SK-N-SH (cell line): ENCODE data around the gene DPAGT1. TPM values are rescaled to one million over a fixed set of nuclear protein-coding genes. Genes with fewer than 3 reads are reported as not detected.

Source experiments
- CTCF ChIA-PET: fragments of 300-600, 350-600 bp; formaldehyde crosslinking; extraction: SDS; loops from one replicate; lab custom pipeline; 2021; lab: Yijun Ruan, JAX
- POLR2A ChIA-PET: fragments of 350-600 bp; sonication (Branson Sonifier 250); formaldehyde crosslinking; extraction: SDS; loops from one replicate; lab custom pipeline; 2020; ENCODE audit warnings: antibody characterized with exemption, inconsistent platforms; lab: Yijun Ruan, JAX
- DNase-seq: peaks from one replicate; pipeline ENCODE4 v3.0.0; 2012
- H2AFZ ChIP-seq: fragments of 200-600 bp; sonication (generic); 2 replicates; pipeline ENCODE4 v1.8.1; 2016; ENCODE audit warnings: antibody characterized with exemption, mild to moderate bottlenecking, low read depth
- H3F3A ChIP-seq: fragments of 200-600 bp; sonication (generic); replicated peaks from 2 replicates; pipeline ENCODE3; 2016; ENCODE audit warnings: antibody characterized with exemption, mild to moderate bottlenecking; ENCODE audit not compliant: insufficient read depth
- H3K27ac ChIP-seq, 2 experiments: fragments of 200-500 bp in 1 of 2; fragments of 200-600 bp in 1 of 2; sonication (Bioruptor generic) in 1 of 2; sonication (generic), shearing (Covaris generic) in 1 of 2; 2 replicates each; pipeline versions ENCODE4 v1.5.1 to v1.6.1; 2014 to 2016; ENCODE audit warnings: low read depth in 2 of 2, inconsistent platforms in 1 of 2, low read length in 1 of 2, mild to moderate bottlenecking in 1 of 2, mixed read lengths in 1 of 2
- H3K27me3 ChIP-seq: fragments of 200-600 bp; sonication (generic), shearing (Covaris generic); 2 replicates; pipeline ENCODE4 v1.6.1; 2016; ENCODE audit warnings: mixed run types; ENCODE audit not compliant: insufficient read depth
- H3K36me3 ChIP-seq, 2 experiments: fragments of 200-500 bp in 1 of 2; fragments of 200-600 bp in 1 of 2; sonication (Bioruptor generic) in 1 of 2; sonication (generic) in 1 of 2; replicated peaks in 1 of 2; 2 replicates each; pipeline versions ENCODE3 to v1.5.1; 2014 to 2016; ENCODE audit warnings: low read length in 1 of 2, mild to moderate bottlenecking in 1 of 2; ENCODE audit not compliant: insufficient read depth in 2 of 2, control insufficient read depth in 1 of 2
- H3K4me1 ChIP-seq, 2 experiments: fragments of 200-500 bp in 1 of 2; fragments of 200-600 bp in 1 of 2; sonication (Bioruptor generic) in 1 of 2; sonication (generic), shearing (Covaris generic) in 1 of 2; 2 replicates each; pipeline versions ENCODE4 v1.5.1 to v1.6.1; 2014 to 2016; ENCODE audit warnings: low read depth in 1 of 2, low read length in 1 of 2, mixed run types in 1 of 2; ENCODE audit not compliant: insufficient read depth in 2 of 2, control insufficient read depth in 1 of 2
- H3K4me2 ChIP-seq: fragments of 200-600 bp; sonication (generic), shearing (Covaris generic); 2 replicates; pipeline ENCODE4 v1.6.1; 2017; ENCODE audit warnings: mixed run types
- H3K4me3 ChIP-seq, 2 experiments: fragments of 200-500 bp in 1 of 2; fragments of 200-600 bp in 1 of 2; sonication (Bioruptor generic) in 1 of 2; sonication (generic), shearing (Covaris generic) in 1 of 2; 2 replicates each; pipeline versions ENCODE4 v1.5.1 to v1.8.1; 2014 to 2016; ENCODE audit warnings: low read depth in 2 of 2, inconsistent platforms in 1 of 2, low read length in 1 of 2, mild to moderate bottlenecking in 1 of 2, mixed read lengths in 1 of 2, moderate library complexity in 1 of 2
- H3K79me2 ChIP-seq: fragments of 200-600 bp; sonication (generic); 2 replicates; pipeline ENCODE4 v1.8.1; 2017; ENCODE audit warnings: mild to moderate bottlenecking; ENCODE audit not compliant: insufficient read depth
- H3K9ac ChIP-seq: fragments of 200-600 bp; sonication (generic); 2 replicates; pipeline ENCODE4 v1.6.1; 2017; ENCODE audit warnings: mixed run types
- H3K9me2 ChIP-seq: fragments of 200-600 bp; sonication (generic); 2 replicates; pipeline ENCODE4 v1.6.1; 2017; ENCODE audit warnings: mixed run types
- H3K9me3 ChIP-seq: fragments of 200-600 bp; sonication (generic); 2 replicates; pipeline ENCODE4 v1.6.1; 2017; ENCODE audit warnings: mixed run types, mild to moderate bottlenecking, moderate library complexity
- H4K20me1 ChIP-seq: fragments of 200-600 bp; sonication (generic); 2 replicates; pipeline ENCODE4 v1.6.1; 2017; ENCODE audit warnings: mild to moderate bottlenecking, mixed run types; ENCODE audit not compliant: insufficient read depth
- CHD2 ChIP-seq: fragments of 150-350 bp; IDR thresholded peaks from 2 replicates; pipeline ENCODE4 v1.6.1; 2018; ENCODE audit warnings: low read length; ENCODE audit not compliant: partially characterized antibody
- CTCF ChIP-seq: fragments of 200-600 bp; sonication (generic); IDR thresholded peaks from 2 replicates; pipeline ENCODE4 v1.6.1; 2017; ENCODE audit warnings: antibody characterized with exemption, mild to moderate bottlenecking, moderate library complexity
- EP300 ChIP-seq, 2 experiments: IDR thresholded peaks; 2 replicates each; pipeline versions ENCODE4 v1.4.0 to v1.6.1; 2012; ENCODE audit warnings: borderline replicate concordance in 1 of 2, low read depth in 1 of 2, low read length in 1 of 2
- EZH2phosphoT487 ChIP-seq: fragments of 200-600 bp; sonication (generic); IDR thresholded peaks from 2 replicates; pipeline ENCODE4 v1.6.1; 2017; ENCODE audit warnings: low read depth, mixed run types, mild to moderate bottlenecking, antibody characterized with exemption, moderate library complexity, borderline replicate concordance
- FOSL2 ChIP-seq: IDR thresholded peaks from 2 replicates; pipeline ENCODE4 v1.4.0; 2012; ENCODE audit warnings: low read depth, mild to moderate bottlenecking, moderate library complexity, borderline replicate concordance
- FOXJ3 ChIP-seq: sonication (generic); formaldehyde crosslinking; IDR thresholded peaks from 2 replicates; pipeline ENCODE4 v1.5.1; 2020; ENCODE audit warnings: mild to moderate bottlenecking, missing genetic modification reagents
- FOXM1 ChIP-seq: IDR thresholded peaks from 2 replicates; pipeline ENCODE4 v1.4.0; 2012; ENCODE audit warnings: low read depth, mild to moderate bottlenecking
- GABPA ChIP-seq: IDR thresholded peaks from 2 replicates; pipeline ENCODE4 v1.4.0; 2012; ENCODE audit warnings: low read depth, mild to moderate bottlenecking
- MEF2A ChIP-seq: IDR thresholded peaks from 2 replicates; pipeline ENCODE4 v1.4.0; 2012; ENCODE audit warnings: low read depth, borderline replicate concordance
- MXI1 ChIP-seq: IDR thresholded peaks from 2 replicates; pipeline ENCODE4 v1.6.1; 2012; ENCODE audit warnings: mild to moderate bottlenecking, low read depth, low read length, improper control_type of control experiment
- NFIC ChIP-seq: IDR thresholded peaks from 2 replicates; pipeline ENCODE4 v1.4.0; 2012; ENCODE audit warnings: borderline replicate concordance
- RFX5 ChIP-seq: IDR thresholded peaks from 2 replicates; pipeline ENCODE4 v1.6.1; 2012; ENCODE audit warnings: mild to moderate bottlenecking, improper control_type of control experiment, low read length
- RXRA ChIP-seq: IDR thresholded peaks from 2 replicates; pipeline ENCODE4 v1.4.0; 2012; ENCODE audit warnings: low read depth, mild to moderate bottlenecking, borderline replicate concordance
- SMC3 ChIP-seq: IDR thresholded peaks from 2 replicates; pipeline ENCODE4 v1.6.1; 2012; ENCODE audit warnings: low read depth, low read length, improper control_type of control experiment
- TAF1 ChIP-seq: IDR thresholded peaks from 2 replicates; pipeline ENCODE4 v1.6.1; 2012; ENCODE audit warnings: low read depth, mild to moderate bottlenecking, low read length, moderate library complexity, borderline replicate concordance
- TEAD4 ChIP-seq: IDR thresholded peaks from 2 replicates; pipeline ENCODE4 v1.4.0; 2012; ENCODE audit warnings: mild to moderate bottlenecking, borderline replicate concordance; ENCODE audit not compliant: insufficient read depth
- YY1 ChIP-seq: IDR thresholded peaks from 2 replicates; pipeline ENCODE4 v1.4.0; 2012; ENCODE audit warnings: low read depth, mild to moderate bottlenecking
- ZBTB33 ChIP-seq: IDR thresholded peaks from 2 replicates; pipeline ENCODE4 v1.4.0; 2012; ENCODE audit warnings: low read depth, borderline replicate concordance
- WGBS: methylation state at CpG from one replicate; pipeline ENCODE4 v1.1.6; 2017; ENCODE audit warnings: low lambda C conversion rate; 5-methylcytosine and 5-hydroxymethylcytosine counted together
- polyA plus RNA-seq, 3 experiments: library from polyadenylated mRNA; depleted of rRNA; stranded (reverse); fragments of >200 nt; gene quantifications; 2 replicates each; pipeline ENCODE4 v1.2.3, GENCODE V29; 2012
- TF ChIP-seq, protein P1 (sequence below): fragments of 150-350 bp; IDR thresholded peaks from 2 replicates; pipeline ENCODE4 v1.6.1; 2016; ENCODE audit warnings: mild to moderate bottlenecking, low read depth, low read length
- TF ChIP-seq, protein P2 (sequence below): IDR thresholded peaks from 2 replicates; pipeline ENCODE4 v1.6.1; 2012; ENCODE audit warnings: mild to moderate bottlenecking, low read depth, low read length, moderate library complexity

DPAGT1 gene
- polyA plus RNA-seq, 1 of the 3 experiments (the other 2 are of a cell fraction) = 99.5 TPM

DNA sequence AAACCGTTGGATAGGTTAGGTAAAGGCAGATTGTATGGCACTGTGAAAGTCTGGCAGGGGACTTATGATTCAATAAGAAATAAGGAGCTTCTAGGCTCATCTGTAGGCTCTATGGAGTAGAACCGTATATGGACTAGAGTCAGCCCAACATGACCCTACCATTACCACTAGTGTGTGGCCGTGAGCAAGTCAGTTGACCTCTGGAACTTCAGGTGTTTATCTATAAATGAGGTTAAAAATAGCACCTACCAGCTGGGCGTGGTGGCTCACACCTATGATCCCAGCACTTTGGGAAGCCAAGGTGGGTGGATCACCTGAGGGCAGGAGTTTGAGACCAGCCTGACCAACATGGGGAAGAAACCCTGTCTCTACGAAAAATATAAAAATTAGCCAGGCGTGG is 24.2 kb upstream of the DPAGT1 start (continued):
- TF ChIP-seq CTCF (no peak), CHD2 (no peak)

- Histone ChIP-seq H2AFZ (peak overlapping the region; percentile 87), H3K9ac (peak overlapping the region; percentile 74), H3K4me2 (peak overlapping the region; percentile 91), H3F3A (peaks cover 12% of the 10 kb centered on the region), H3K36me3 (peaks cover 5 to 14% of the 10 kb centered on the region in 2 experiments), H4K20me1 (no peaks in the 10 kb centered on the region), H3K4me3 (peak overlapping the region; percentile 88 to 90), H3K9me2 (no peaks in the 10 kb centered on the region), H3K79me2 (peaks cover 41% of the 10 kb centered on the region), H3K27me3 (no peaks in the 10 kb centered on the region), H3K4me1 (peaks cover 13 to 17% of the 10 kb centered on the region in 2 experiments; a peak in 3 of 4 replicates), H3K27ac (peak overlapping the region; percentile 38 to 75; a peak in 3 of 4 replicates), H3K9me3 (no peaks in the 10 kb centered on the region)
- WGBS = 2% methylated on average over 20 of the region's 20 CpGs
- ChIA-PET POLR2A (interaction anchor here (0.5 to 1.9 kb wide), 6 partner anchors 12 to 94 kb away, joined by 3 to 9 read pairs (median 3); partner anchors contain the start of genes C2CD2L and HMBS), CTCF (interaction anchor here (0.8 to 1.4 kb wide), 6 partner anchors 11 to 81 kb away, joined by 3 to 4 read pairs (median 3); no protein-coding TSS in a partner anchor)
- no peak for DNase-seq
- TF ChIP-seq TEAD4 = no peak
- TF ChIP-seq RFX5 = no peak
- TF ChIP-seq RXRA = no peak
- TF ChIP-seq ZBTB33 = no peak
- TF ChIP-seq EZH2phosphoT487 = no peak
- TF ChIP-seq, protein P1, sequence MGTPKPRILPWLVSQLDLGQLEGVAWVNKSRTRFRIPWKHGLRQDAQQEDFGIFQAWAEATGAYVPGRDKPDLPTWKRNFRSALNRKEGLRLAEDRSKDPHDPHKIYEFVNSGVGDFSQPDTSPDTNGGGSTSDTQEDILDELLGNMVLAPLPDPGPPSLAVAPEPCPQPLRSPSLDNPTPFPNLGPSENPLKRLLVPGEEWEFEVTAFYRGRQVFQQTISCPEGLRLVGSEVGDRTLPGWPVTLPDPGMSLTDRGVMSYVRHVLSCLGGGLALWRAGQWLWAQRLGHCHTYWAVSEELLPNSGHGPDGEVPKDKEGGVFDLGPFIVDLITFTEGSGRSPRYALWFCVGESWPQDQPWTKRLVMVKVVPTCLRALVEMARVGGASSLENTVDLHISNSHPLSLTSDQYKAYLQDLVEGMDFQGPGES = no peak
- no peak for TF ChIP-seq GABPA
- no peak for TF ChIP-seq MXI1
- no peak for TF ChIP-seq FOSL2
- TF ChIP-seq FOXM1 = no peak
- no peak for TF ChIP-seq MEF2A
- TF ChIP-seq NFIC = no peak
- TF ChIP-seq EP300 (IDR thresholded peaks at IDR 0.05; ENCODE audit: borderline replicate concordance in 1 of 2, low read depth in 1 of 2, low read length in 1 of 2) = no peak
- TF ChIP-seq CTCF = no peak
- TF ChIP-seq TAF1 = no peak
- TF ChIP-seq FOXJ3 (CRISPR knock-in tag) = no peak
- TF ChIP-seq CHD2 = no peak
- no peak for TF ChIP-seq SMC3
- no peak for TF ChIP-seq YY1
- TF ChIP-seq, protein P2, sequence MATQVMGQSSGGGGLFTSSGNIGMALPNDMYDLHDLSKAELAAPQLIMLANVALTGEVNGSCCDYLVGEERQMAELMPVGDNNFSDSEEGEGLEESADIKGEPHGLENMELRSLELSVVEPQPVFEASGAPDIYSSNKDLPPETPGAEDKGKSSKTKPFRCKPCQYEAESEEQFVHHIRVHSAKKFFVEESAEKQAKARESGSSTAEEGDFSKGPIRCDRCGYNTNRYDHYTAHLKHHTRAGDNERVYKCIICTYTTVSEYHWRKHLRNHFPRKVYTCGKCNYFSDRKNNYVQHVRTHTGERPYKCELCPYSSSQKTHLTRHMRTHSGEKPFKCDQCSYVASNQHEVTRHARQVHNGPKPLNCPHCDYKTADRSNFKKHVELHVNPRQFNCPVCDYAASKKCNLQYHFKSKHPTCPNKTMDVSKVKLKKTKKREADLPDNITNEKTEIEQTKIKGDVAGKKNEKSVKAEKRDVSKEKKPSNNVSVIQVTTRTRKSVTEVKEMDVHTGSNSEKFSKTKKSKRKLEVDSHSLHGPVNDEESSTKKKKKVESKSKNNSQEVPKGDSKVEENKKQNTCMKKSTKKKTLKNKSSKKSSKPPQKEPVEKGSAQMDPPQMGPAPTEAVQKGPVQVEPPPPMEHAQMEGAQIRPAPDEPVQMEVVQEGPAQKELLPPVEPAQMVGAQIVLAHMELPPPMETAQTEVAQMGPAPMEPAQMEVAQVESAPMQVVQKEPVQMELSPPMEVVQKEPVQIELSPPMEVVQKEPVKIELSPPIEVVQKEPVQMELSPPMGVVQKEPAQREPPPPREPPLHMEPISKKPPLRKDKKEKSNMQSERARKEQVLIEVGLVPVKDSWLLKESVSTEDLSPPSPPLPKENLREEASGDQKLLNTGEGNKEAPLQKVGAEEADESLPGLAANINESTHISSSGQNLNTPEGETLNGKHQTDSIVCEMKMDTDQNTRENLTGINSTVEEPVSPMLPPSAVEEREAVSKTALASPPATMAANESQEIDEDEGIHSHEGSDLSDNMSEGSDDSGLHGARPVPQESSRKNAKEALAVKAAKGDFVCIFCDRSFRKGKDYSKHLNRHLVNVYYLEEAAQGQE = no peak
These were observed 20.1 kb upstream of the DPAGT1 start for GRCh38 chr11:119121811-119122124.
